ENCODE results near the gene SELENOH.
"Not testable (repeated sequence)": the region's sequence is repeated elsewhere in the genome, so short reads cannot be mapped to it uniquely, and the experiment has no call there.

SELENOH gene, protein sequence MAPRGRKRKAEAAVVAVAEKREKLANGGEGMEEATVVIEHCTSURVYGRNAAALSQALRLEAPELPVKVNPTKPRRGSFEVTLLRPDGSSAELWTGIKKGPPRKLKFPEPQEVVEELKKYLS

DNA sequence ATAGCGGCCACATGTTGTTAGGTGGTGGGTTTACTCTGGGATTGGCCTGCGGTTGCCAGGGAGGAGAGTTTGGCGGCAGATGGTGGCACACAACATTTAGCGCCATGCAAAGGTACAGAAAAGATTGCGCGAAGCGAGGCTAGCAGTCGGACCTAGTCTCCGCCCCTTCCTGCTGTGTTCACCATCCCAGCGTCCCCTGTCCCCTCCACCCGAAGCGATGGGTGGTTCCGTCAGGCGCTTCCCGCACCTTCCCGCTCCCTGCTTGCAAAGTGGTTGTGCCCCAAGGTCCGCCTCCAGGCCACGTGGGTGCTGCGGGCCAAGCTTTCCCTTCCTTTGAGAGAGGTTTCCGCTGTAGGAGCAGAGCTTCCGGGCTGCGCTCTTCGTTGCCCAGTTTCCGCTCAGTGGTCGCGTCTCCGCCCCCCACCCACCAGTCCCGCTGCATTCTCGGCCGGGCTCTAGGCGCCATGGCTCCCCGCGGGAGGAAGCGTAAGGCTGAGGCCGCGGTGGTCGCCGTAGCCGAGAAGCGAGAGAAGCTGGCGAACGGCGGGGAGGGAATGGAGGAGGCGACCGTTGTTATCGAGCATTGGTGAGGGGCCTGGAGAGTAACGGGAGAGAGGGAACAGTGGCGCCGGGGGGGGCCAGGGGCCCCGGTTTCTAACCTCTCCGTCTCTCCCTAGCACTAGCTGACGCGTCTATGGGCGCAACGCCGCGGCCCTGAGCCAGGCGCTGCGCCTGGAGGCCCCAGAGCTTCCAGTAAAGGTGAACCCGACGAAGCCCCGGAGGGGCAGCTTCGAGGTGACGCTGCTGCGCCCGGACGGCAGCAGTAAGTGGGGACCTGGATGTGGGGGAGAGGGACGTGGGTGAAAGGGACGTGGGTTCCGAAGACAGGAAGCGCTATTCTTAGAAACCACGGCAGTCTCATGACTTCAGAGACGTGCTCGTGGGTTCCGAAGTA, at the start of gene SELENOH:
Gene SELENOH (plus strand): TSS at position 360 of the 955 bp plus-strand sequence. CDS start 105 bp downstream, at position 465.
- DNase-seq = peak; percentile 98

DNA sequence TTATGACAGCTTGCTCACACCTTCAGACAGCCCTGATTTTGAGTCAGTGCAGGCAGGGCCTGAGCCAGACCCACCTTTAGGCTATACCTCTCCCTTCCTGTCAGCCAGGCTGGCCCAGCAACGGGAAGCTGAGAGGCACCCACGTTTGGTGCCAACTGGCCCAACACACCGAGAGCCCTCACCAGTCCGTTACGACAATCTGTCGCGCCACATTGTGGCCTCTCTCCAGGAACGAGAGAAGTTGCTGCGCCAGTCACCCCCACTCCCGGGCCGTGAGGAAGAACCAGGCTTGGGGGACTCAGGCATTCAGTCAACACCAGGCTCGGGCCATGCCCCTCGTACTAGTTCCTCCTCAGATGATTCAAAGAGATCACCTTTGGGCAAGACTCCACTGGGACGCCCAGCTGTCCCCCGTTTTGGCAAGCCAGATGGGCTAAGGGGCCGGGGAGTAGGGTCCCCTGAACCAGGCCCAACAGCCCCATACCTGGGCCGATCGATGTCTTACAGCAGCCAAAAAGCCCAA, 42.4 kb upstream of the SELENOH start:
- no peak for DNase-seq

DNA sequence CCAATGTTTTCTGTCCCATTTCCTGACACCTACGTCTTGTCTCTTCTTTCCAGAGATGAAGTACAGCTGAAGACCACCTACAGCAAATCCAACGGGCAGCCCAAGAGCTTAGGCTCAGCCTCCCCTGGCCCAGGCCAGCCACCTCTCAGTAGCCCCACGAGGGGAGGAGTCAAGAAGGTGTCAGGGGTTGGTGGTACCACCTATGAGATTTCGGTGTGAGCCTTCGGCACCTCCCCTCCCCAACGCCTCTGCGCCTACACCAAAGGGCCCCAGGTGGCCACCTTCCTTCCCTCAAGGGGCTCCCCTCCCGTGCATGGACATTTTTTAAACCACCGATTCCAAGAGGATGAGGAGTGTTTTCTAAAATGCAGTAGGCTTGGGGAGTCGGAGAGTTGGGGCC, 41.5 kb upstream of the SELENOH start:
- DNase-seq = no peak

DNA sequence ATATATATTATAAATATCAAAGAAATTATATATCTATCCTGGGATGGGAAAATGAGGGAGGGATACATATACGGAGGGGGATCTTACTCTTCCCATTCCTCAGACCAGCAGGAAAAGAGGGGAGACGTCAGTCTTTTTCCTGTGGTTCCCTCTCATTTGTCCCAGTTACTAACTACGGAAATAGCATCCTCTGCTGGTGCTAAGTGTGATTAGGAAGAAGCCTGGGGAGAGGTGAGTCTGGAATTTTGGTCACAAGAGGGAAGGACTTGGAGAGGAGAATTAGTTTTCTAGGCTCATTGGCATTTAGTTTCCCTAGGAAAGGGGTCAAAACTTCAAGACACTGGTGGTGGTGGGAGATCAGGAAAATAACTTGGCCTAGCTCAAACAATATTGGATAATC, 40.9 kb upstream of the SELENOH start:
- peak; percentile 37 for DNase-seq

DNA sequence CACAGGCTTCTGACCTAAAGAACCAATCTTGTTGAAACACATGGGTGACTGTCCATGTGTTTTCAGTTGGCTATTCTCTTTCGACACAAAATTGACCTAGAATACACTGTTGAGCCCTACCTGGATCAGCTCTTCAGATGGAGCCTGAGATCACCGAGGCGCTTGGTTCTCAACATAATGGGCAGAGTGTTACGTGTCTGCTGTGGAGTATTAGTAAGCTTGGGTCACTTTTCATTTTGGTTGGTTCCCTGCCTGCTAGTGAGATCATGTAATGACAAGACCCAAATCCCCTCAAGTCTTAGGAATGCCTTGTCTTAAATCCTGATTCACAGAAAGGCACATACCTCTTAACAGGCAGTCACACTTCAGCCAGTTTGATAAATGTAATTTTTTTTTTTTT, 38.0 kb upstream of the SELENOH start:
- DNase-seq = no peak

DNA sequence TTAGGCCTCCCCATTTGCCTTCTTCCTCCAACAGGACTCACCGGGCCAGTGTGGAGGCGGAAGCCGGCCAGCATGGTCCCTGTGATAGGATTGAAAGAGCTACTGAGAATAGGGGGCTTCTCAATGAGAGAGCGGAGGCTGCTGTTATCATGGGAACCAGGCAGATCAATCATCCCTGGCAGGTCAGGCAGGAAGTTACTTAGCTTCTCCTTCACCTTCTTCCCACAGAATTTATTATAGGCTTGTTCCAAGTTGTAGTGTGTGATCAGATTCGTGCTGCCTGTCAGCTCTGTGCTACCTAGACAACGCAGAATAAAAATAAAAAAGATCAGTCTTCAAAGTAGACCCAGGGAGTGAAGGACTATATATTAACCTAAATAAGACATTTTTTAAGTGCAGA, 36.4 kb upstream of the SELENOH start:
- DNase-seq = no peak

DNA sequence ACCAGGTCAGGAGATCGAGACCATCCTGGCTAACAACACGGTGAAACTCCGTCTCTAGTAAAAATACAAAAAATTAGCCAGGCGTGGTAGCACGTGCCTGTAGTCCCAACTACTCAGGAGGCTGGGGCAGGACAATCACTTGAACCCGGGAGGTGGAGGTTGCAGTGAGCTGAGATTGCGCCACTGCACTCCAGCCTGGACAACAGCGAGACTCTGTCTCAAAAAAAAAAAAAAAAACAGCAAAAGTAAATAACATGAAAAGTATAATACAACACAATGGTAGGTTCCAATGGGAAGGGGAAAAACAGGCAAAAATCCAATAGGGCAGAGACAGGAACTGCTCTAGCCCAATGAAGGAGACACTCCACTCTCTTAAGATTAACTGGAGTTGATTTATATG, 35.9 kb upstream of the SELENOH start:
- DNase-seq = not testable (repeated sequence)

DNA sequence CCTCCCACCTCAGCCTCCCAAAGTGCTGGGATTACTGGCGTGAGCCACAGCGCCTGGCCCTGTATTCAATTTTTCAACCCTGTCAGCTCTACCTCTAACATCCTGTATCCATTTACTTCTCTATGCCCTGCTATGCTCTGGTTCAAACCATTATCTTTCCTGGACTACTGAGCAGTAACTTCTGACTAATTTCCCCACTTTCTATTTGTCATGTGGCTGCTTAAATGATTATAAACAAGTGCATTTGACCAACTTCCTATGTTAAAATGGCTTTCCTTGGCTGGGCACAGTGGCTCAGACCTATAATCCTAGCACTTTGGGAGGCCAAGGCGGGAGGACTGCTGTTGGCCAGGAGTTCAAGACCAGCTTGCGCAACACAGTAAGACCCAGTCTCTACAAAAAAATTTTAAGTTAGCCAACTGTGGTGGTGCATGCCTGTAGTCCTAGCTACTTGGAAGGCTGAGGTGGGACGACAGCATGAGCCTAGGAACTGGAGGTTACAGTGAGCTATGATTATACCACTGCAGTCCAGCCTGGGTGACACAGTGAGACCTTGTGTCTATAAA, 31.4 kb upstream of the SELENOH start:
- DNase-seq = no peak

DNA sequence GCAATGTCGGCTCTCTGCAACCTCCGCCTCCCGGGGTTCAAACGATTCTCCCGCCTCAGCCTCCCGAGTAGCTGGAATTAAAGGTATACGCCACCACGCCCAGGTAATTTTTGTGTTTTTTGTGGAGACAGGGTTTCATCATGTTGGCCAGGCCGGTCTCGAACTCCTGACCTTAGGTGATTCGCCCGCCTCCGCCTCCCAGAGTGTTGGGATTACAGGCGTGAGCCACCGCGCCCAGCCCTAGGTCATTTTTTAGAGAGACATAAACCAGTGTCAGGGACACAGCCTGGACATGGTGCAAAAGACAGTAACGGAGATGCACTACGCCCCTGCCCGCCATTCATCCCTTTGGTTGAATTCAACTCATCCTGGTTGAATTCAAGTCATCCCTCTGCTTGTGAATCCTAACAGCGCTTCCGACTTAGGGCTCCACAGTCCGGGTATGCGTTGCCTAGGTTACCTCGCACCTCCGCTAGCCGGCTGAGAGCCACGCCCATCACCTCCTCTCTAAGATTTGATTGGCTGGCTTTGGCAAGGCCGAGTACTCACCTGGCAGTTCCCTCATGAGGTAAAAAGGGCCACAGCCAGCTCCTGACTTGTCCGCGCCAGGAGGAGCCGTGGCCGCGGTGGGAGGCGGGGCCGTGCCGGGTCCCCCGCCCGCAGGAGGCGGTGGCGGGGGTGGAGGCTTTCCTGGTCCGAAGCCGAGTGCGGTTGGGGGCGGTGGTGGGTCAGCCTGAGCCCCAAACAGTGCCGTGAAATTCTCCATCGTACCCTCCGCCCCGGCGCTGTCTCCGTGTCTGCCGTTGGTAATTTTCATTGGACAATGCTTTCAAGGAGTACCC, 29.7 kb upstream of the SELENOH start, which contains the start of gene MED19:
Gene MED19 (minus strand): TSS at position 802 of the 842 bp plus-strand sequence. CDS start 36 bp downstream, at position 766.
- DNase-seq = peak; percentile 85

DNA sequence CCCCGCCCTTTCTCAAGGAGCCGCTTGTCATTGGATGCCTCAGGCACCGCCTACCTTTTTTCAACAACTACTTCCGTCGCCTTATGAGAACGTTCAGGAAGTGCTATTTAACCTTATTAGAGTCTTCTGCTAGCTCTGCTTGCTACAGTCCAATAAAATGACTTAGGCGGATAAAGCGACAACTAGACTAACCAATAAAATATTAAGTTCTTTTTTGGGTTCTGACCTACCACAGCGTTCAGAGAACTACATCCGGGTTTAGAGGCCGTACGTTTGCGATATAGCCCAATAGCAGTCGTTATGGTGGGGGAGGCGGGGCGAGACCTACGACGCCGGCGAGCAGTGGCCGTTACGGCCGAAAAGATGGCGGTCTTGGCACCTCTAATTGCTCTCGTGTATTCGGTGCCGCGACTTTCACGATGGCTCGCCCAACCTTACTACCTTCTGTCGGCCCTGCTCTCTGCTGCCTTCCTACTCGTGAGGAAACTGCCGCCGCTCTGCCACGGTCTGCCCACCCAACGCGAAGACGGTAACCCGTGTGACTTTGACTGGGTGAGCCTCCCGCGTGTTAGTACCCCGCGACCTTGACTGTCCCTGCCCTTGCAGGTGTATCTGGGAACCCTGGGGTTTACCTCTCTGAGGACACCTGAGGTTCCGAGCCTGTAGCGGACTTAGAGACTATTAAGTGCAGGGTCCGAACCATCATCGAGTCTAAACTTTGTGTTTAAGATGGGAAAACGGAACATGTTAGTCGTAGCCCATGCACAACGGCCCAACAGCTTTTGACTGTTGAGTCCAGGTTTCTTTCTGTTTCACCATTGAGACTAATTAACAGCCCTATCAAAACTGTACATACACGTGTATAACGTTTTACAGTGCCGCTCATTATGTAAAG, 28.8 kb upstream of the SELENOH start, which contains the start of gene TMX2:
Gene TMX2 (plus strand): TSS at position 338 of the 895 bp plus-strand sequence. CDS start 26 bp downstream, at position 364.
- peak; percentile 99 for DNase-seq

DNA sequence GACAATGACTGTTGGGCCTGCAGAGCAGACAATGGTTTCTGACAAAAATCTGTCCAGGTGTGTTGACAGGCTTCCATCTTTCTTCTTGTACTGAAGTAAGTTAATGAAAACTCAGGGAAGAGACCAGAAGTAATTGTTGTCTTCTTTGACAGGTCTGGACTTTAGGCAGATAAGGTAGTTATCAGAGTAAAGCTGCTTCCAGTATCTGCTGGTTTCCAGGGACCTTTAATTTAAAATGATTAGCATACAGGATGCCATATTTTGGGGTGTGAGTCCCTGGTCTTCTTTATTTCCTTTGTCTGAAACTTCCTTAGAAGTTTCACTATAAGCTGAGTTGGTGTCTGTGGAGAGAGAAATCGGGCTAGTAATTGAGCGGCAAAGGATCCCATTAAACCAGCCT, 27.5 kb upstream of the SELENOH start:
- DNase-seq = no peak

DNA sequence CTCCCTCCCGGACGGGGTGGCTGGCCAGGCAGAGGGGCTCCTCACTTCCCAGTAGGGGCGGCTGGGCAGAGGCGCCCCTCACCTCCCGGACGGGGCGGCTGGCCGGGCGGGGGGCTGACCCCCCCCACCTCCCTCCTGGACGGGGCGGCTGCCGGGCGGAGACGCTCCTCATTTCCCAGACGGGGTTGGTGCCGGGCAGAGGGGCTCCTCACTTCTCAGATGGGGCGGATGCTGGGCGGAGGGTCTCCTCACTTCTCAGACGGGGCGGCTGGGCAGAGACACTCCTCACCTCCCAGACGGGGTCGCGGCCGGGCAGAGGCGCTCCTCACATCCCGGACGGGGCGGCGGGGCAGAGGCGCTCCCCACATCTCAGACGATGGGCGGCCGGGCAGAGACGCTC, 24.6 kb upstream of the SELENOH start:
- not testable (repeated sequence) for DNase-seq

DNA sequence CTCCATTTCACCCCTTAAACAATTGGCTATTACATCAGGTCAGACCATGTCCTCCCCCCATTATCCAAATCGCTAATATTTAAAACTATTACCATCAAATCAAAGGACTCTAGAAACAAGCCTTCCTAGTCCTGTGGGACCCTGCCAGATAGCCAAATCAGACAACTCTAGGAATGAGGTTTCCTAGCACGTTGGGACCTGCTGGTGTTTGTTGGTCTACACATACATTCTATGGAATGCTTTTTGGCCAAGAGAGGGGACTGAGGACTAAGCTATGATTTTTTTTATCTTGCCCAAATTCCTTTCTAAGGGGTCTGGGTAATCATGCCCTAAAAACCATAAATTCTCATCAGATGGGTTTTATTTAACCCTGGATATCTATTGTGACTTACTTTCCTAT, 14.1 kb upstream of the SELENOH start:
- no peak for DNase-seq

DNA sequence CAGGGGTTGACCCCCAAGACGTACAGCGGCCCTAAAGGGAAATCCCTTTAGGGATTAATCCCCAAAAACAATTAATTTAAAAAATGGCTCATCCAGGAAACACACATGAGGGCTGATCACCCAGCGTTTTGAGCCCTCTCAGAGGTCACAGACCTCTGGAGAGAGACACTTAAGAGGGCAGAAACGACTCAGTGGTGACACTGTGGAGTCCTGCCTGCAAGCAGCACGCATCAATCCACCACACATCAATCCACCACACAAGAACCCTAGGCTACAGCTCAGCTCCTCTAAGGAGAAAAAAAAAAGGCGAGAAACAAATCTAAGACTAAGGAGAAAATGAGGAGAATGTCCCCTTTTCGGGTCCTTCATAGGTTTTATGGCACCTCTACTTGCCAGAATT, 12.5 kb upstream of the SELENOH start:
- no peak for DNase-seq

DNA sequence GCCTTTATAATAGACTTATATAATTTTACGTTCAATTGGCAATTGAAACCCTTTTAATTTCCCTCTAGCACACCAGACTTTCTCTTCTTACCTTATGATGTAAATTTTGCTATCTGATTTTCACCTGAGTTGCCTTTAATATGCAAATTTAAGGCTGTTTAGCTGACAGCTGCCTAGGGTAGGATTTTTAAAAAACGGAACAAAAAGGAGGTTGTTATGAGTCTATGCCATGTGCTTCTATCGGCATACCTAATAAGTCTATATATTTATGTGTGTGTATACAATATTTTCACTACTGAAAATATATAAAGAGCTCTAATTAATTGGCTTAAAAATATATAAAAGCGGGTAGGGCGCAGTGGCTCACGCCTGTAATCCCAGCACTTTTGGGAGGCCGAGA, 11.8 kb upstream of the SELENOH start:
- DNase-seq = no peak

DNA sequence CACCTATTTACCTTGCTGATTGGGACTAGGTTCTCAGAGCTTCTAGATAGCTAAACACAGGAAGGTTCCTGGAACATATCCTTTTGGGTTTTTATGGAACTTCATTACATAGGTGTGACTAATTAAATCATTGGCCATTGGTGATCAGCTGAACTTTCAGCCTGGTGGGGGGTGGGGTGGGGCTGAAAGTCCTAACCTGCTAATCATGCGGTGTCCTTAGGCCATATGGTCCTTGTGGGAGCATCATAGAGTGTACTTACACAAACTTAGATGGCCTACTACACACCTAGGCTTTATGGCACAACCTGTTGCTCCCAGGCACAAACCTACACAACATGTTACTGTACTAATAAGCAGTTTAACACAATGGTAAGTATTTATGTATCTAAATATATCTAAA, 8.6 kb upstream of the SELENOH start:
- DNase-seq = no peak

DNA sequence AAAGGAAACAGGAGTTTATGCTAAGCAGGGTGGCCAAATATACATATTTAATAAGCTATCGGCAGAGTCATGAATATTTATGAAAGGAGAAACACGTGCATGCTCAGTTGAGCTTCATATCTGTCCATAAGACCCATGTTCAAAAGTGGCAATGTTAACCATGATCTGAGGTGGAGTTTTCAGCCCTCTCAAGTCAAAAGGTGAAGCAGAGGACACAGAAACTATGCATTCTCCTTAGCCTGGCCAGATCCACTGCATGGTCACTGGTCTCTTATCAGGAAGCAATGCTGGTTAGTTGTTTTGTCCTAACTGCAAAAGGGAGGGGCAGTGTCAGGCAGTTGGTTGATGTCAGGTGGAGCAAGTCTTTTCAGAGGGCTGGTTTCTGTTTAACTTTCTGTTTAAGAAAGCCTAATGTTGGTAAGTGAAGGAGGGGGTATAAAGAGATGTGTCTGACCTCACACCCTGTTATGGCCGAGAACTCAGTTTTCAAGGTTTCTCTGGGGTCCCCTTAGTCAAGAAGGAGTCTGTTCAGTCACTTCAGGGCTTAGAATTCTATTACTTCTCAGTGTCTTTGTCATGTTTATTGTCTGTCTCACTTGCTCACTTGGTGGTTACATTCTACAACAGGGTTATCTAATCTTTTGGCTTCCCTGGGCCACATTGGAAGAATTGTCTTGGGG, 5.5 kb upstream of the SELENOH start:
- DNase-seq = no peak

DNA sequence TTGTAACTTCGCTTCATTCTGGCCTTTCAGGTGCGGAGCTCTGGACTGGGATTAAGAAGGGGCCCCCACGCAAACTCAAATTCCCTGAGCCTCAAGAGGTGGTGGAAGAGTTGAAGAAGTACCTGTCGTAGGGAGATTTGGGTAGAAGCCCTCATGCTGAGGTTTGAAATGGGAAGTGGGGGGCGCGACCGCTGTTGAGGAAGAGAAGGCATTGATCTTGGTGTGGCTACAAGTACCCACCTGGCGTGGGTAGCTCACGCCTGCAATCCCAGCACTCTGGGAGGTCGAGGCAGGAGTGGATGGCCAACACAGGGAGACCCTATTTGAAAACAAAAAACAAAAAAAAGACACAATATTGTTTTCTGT, 779 bp downstream of the SELENOH start:
- DNase-seq = peak; percentile 41

DNA sequence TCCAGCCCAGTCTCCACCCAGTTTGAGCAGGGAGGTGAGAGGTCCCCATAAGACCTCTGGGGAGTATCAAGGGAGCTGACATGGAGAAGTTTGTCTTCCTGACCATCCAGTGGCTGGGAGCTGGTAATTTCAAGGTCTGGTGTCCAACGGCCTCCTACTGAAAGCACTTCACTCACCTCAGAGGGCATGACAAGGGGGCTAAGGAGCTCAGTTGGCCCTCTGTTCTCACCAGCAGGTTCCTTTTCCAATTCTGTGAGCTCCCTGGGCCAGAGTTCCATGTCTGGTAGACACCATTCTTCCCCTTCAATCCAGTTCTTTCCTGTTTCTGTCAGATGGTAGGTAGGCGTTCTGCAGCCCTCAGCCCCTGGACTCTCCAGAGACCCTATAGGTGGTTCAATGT, 3.1 kb downstream of the SELENOH start:
- no peak for DNase-seq

DNA sequence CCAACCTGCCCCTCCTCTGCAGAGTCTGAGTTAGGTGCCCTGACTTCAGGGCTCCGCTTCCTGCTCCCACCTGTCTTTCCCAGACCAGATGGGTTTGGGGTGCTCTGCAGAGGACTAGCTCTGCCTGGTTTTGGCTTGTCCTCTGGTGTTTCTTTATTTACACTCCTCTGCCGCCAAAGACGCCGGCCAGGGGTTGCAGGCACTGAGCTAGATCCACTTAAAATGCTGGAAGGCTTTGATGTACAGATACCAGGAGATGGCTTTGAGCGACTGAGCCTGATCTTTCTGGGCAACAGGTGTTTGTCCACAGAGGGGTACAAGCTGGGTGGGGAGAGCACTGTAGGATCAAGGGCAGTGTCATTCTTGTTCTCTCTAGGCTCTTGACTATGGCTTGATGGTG, 3.9 kb downstream of the SELENOH start:
- no peak for DNase-seq

DNA sequence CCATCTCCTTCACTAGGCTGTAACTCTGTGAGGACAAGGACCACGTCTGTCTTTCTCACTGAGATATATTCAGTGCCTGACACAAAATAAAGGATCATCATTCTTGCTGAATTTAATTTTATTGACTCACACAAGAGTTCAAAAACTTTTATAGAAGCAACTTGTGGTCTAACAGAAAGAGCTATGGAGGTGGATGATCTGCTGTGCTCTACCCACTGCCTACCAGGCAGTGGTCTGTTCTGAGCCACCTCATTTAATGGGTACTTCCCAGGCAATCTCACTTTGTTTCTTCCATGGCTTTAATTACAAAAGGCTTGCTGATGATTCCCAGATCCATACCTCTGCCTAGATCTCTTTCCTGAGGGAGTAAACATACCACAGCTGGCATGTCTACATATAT, 5.6 kb downstream of the SELENOH start:
- no peak for DNase-seq

All from NCI-H82 (cell line).